Choroid plexus epithelial cell (primary cell): Measurements from ENCODE around the gene TRPV3.

Experiments
- DNase-seq: peaks from one replicate; pipeline ENCODE4 v3.0.0-alpha.2; 2010; ENCODE audit warnings: low read depth
- H3K4me3 ChIP-seq: 2 replicates; pipeline ENCODE4 v1.5.1; 2011; ENCODE audit warnings: low read depth, mild to moderate bottlenecking, control low read depth, low read length, moderate library complexity
- TF ChIP-seq, protein P1 (sequence below): conservative IDR thresholded peaks from 2 replicates; pipeline ENCODE4 v1.5.1; 2011; ENCODE audit warnings: low read depth, mild to moderate bottlenecking, control low read depth, inconsistent platforms, low read length, moderate library complexity

TRPV3 gene

DNA sequence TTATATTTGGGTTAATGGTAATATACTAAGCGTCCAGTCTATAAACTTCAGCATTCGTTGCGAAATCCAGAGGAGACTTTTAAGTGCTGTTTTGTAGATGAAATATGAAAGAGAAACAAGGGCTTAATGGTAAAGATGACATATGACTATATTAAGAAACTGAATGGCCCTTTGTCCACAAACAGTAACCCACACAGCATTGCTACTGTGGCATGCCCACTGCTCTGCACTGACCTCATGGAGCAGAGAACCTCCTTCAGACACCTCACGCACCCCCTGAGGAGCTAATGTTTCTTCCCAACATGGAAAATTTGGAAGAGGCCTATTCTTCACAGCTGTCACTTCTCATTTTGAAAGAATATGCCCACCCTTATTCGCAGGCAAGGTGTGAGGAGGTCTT is 55.1 kb downstream of the TRPV3 start:
- no peak overlapping the region for H3K4me3 ChIP-seq
- DNase-seq: no peak
- TF ChIP-seq, protein P1, sequence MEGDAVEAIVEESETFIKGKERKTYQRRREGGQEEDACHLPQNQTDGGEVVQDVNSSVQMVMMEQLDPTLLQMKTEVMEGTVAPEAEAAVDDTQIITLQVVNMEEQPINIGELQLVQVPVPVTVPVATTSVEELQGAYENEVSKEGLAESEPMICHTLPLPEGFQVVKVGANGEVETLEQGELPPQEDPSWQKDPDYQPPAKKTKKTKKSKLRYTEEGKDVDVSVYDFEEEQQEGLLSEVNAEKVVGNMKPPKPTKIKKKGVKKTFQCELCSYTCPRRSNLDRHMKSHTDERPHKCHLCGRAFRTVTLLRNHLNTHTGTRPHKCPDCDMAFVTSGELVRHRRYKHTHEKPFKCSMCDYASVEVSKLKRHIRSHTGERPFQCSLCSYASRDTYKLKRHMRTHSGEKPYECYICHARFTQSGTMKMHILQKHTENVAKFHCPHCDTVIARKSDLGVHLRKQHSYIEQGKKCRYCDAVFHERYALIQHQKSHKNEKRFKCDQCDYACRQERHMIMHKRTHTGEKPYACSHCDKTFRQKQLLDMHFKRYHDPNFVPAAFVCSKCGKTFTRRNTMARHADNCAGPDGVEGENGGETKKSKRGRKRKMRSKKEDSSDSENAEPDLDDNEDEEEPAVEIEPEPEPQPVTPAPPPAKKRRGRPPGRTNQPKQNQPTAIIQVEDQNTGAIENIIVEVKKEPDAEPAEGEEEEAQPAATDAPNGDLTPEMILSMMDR: no peak

DNA sequence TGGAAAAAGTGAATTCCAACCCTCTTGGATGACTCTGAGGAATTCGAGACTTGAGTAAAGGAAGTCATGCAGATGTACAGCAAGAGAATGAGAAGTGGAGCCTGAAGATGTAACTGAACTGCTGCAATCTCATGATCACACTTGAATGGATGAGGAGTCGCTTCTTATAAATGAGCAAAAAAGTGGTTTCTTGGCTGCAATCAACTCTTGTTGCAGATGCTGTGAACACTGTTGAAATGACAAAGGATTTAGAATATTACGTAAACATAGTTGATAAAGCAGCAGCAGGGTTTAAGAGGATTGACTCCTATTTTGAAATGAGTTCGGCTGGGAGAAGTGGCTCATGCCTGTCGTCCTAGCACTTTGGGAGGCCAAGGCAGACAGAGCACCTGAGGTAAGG is 56.3 kb downstream of the TRPV3 start:
- TF ChIP-seq, protein P1: no peak
- no peak overlapping the region for H3K4me3 ChIP-seq
- no peak for DNase-seq

DNA sequence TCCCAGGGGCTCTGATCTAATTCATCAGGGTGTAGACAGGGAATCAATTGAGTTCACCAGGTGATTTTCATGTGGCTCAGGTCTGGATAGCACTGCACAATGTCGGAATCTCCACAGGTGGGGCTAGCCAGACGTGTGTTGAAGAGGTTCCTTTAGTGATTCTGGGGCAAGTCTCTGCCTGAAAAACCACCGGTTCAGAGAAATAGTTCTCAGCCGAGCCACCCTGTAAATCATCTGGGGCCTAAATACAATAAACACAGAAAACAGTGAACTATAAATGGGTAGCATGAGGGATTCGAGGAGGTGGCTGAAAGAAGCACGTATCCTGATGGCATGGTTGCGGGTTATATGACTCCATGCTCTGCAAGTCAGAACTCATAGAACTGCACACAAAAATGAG is 60.5 kb downstream of the TRPV3 start:
- TF ChIP-seq, protein P1: no peak
- DNase-seq: no peak
- H3K4me3 ChIP-seq: no peak overlapping the region

DNA sequence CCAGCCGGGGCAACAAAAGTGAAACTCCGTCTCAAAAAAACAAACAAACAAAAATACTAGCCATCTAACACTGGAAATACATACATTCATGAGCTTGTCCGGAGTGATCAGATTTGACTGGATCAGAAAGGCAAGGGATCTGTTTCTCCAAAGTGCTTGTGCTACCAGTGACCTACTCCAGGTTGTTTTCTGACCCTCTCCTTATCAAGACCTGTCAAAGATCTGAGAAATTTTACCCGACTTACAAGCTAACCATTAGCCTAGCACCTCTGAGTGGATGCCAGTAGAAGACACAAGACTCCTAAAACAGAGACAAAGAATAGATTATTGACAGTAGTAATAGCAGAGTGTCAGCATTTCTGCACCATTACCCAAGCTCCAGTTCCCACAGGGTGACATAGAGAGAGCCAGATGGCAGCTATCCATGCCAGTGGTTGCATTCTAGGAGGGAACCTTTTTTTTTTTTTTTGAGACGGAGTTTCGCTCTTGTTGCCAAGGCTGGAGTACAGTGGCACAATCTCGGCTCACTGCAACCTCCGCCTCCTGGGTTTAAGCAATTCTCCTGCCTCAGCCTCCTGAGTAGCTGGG is 72.0 kb downstream of the TRPV3 start:
- TF ChIP-seq, protein P1: no peak
- DNase-seq: no peak
- no peak overlapping the region for H3K4me3 ChIP-seq

DNA sequence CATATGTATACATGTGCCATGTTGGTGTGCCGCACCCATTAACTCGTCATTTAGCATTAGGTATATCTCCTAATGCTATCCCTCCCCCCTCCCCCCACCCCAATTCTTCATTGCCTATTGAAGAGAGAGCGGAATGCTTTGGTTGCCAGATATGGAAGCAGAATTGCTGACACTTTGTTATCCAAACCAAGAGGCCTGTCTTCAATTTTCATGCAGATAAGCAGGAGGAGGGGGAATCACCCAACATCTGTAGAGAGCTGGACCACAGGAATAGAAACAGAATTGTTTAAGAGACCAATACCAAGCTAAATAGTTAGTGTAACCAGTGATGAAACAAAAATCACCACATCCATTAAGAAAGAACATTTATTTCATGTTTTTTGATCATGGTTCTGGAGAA is 74.8 kb downstream of the TRPV3 start:
- no peak for DNase-seq
- TF ChIP-seq, protein P1: no peak
- H3K4me3 ChIP-seq: no peak overlapping the region

DNA sequence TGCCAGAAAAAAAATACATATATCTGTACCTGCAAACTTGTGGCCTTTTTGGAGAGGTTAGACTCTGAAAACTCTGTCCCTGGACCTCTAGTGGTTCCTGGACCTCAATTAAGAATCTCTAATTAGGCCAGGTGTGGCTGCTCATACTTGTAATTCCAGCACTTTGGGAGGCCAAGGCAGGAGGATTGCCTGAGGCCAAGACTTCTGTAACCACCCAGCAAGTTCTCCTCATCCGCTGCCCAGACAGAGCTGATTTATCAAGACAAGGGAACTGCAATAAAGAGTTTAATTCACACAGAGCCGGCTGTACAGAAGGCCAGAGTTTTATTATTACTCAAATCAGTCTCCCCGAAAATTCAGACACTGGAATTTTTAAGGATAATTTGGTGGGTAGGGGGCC is 77.6 kb downstream of the TRPV3 start:
- TF ChIP-seq, protein P1: no peak
- H3K4me3 ChIP-seq: no peak overlapping the region
- DNase-seq: no peak

DNA sequence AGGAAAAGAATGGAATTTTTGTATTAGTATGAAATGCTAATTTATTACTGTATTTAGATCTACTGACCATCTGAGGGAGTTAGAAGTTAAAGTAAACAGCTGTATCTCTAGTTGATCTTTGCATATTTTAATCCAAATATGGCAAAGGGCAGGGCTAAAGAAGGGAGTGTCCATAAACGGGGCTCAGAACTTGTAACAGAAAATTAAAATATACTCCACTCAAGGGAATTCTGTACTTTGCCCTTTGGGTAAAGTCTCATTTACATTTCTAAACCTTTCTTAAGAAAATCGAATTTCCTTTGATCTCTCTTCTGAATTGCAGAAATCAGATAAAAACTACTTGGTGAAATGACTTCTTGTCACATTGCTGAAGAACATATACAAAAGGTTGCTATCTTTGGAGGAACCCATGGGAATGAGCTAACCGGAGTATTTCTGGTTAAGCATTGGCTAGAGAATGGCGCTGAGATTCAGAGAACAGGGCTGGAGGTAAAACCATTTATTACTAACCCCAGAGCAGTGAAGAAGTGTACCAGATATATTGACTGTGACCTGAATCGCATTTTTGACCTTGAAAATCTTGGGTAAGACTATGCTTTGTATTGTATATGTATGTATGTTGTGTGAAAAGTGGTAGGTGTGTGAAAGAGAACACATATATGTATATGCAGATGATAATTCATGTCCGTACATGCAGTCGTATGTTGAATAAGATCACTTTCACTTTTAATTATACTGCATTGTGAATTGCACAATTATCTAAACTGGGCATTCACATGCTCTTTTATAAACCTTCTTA is 81.6 kb downstream of the TRPV3 start, which contains the start of gene ASPA:
TSS of gene ASPA (plus strand) at position 186 of the 799 bp plus-strand sequence. CDS start at position 349, 163 bp downstream.
- peak; percentile 9 for DNase-seq
- TF ChIP-seq, protein P1: no peak
- H3K4me3 ChIP-seq: peak within 1 kb of the TSS; percentile 32
